HEK293 (cell line): ENCODE results near the gene ORC4.

Source experiments
- CTCF ChIP-seq: fragments of 450-650 bp; formaldehyde crosslinking; IDR thresholded peaks from 2 replicates; pipeline ENCODE4 v1.5.1; 2016; ENCODE audit warnings: missing biosample characterization, missing genetic modification characterization
- KLF1 ChIP-seq: fragments of 450-650 bp; formaldehyde crosslinking; IDR thresholded peaks from 2 replicates; pipeline ENCODE4 v1.5.1; 2016; ENCODE audit warnings: missing biosample characterization, missing genetic modification characterization
- ZBTB10 ChIP-seq: fragments of 450-650 bp; formaldehyde crosslinking; IDR thresholded peaks from 2 replicates; pipeline ENCODE4 v1.5.1; 2016; ENCODE audit warnings: missing biosample characterization, missing genetic modification characterization
- ZNF10 ChIP-seq: fragments of 450-650 bp; formaldehyde crosslinking; IDR thresholded peaks from 2 replicates; pipeline ENCODE4 v1.5.1; 2017; ENCODE audit warnings: missing biosample characterization, missing genetic modification characterization
- ZNF239 ChIP-seq: fragments of 450-650 bp; formaldehyde crosslinking; IDR thresholded peaks from 2 replicates; pipeline ENCODE4 v1.5.1; 2016; ENCODE audit warnings: missing biosample characterization, missing genetic modification characterization
- ZNF341 ChIP-seq: fragments of 450-650 bp; formaldehyde crosslinking; IDR thresholded peaks from 2 replicates; pipeline ENCODE4; 2016; ENCODE audit warnings: low read depth, missing biosample characterization, missing genetic modification characterization
- ZNF660 ChIP-seq: fragments of 450-650 bp; IDR thresholded peaks from 2 replicates; pipeline ENCODE4 v1.5.1; 2018; ENCODE audit warnings: missing biosample characterization, mild to moderate bottlenecking, missing genetic modification characterization
- ZNF704 ChIP-seq: fragments of 450-650 bp; formaldehyde crosslinking; IDR thresholded peaks from 2 replicates; pipeline ENCODE4 v1.5.1; 2016; ENCODE audit warnings: missing biosample characterization, missing genetic modification characterization
- ZNF747 ChIP-seq: fragments of 450-650 bp; formaldehyde crosslinking; IDR thresholded peaks from 2 replicates; pipeline ENCODE4 v1.5.1; 2016; ENCODE audit warnings: missing biosample characterization, missing genetic modification characterization

- TF ChIP-seq CTCF (tag by site-specific recombination) (no peak), ZNF660 (tag by site-specific recombination) (no peak), ZBTB10 (tag by site-specific recombination) (no peak), ZNF341 (no peak), ZNF704 (tag by site-specific recombination) (no peak), ZNF747 (tag by site-specific recombination) (no peak), ZNF239 (tag by site-specific recombination) (no peak), ZNF10 (tag by site-specific recombination) (no peak), KLF1 (tag by site-specific recombination) (no peak)
Measured at GRCh38 chr2:147939313-147939712, 81.2 kb downstream of the ORC4 start.
